ENCODE data around the gene ZCCHC2.

Gene ZCCHC2

GRCh38 chr18:62583376-62583775, 60.6 kb downstream of the ZCCHC2 start:
- no peak for DNase-seq

- DNase-seq, result peak; percentile 75 to 92
Observed at GRCh38 chr18:62584241-62585120, 61.7 kb downstream of the ZCCHC2 start.

DNA sequence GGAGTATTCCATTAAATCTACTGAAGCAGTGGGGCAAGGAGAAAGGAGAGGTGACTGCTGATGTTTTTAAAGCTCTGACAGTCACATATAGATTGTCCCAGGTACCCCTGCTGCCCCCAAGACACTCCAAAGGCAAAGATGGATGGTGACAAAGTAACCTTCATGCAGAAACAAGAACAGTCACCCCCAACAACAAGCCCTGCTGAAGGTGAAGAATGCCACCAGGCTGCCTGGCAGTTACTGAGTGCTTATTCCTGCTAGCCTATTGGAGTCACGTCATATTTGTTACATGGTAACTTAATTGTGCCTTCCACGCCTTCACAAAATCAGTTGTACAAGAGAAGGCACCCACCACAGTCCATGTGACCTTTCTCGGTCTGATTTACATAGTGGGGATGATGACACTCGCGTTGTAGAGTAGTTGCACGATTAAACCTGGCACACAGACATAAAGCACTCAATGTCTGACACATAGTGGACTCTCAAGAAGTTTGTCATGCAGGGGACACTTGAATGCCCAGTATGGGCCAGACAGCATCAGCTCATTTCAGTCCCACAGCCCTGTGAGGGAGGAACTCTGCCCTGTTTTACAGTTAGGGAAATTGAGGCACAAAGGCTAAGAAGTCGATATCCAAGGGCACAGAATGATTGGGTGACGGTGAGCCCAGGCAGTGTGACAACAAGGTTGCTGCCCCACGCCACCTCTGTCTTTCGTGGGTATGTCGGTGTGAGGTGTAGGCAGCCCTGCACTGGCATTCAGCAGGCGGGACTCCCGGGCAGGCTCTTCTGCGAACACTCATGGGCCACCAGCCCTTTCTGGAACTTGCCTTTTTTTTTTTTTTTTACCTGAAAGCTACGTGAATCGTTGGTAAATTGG, 62.7 kb downstream of the ZCCHC2 start:
- DNase-seq, result no peak

- peak; percentile 63 to 85 for DNase-seq
Observed at GRCh38 chr18:62586151-62586774, 63.4 kb downstream of the ZCCHC2 start.

- no peak for DNase-seq
Observed at GRCh38 chr18:62586781-62587487, 64.1 kb downstream of the ZCCHC2 start.

GRCh38 chr18:62587689-62588088, 64.9 kb downstream of the ZCCHC2 start:
- DNase-seq, result no peak

DNA sequence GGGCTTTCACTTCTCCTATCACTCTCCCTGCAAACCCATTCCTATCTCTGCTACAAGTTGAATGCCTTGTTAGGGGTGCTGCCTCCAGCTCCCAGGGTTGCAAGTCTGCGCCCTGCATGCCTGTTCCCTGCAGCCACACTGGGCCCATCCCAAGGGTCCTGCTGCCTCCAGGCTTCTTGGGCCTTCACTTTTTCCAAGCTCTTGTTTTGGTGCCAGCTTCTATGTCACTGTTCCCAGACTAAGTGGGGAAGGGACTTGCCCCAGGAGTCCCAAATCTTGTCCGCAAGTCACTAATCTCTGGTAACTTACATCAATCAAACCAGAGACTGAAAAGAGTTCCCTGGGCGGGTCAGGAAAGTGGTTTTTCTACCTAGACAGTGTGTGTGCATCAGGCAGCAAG, 65.4 kb downstream of the ZCCHC2 start:
- no peak for DNase-seq

- DNase-seq, result no peak
Observed at GRCh38 chr18:62590799-62591590, 68.2 kb downstream of the ZCCHC2 start.

DNA sequence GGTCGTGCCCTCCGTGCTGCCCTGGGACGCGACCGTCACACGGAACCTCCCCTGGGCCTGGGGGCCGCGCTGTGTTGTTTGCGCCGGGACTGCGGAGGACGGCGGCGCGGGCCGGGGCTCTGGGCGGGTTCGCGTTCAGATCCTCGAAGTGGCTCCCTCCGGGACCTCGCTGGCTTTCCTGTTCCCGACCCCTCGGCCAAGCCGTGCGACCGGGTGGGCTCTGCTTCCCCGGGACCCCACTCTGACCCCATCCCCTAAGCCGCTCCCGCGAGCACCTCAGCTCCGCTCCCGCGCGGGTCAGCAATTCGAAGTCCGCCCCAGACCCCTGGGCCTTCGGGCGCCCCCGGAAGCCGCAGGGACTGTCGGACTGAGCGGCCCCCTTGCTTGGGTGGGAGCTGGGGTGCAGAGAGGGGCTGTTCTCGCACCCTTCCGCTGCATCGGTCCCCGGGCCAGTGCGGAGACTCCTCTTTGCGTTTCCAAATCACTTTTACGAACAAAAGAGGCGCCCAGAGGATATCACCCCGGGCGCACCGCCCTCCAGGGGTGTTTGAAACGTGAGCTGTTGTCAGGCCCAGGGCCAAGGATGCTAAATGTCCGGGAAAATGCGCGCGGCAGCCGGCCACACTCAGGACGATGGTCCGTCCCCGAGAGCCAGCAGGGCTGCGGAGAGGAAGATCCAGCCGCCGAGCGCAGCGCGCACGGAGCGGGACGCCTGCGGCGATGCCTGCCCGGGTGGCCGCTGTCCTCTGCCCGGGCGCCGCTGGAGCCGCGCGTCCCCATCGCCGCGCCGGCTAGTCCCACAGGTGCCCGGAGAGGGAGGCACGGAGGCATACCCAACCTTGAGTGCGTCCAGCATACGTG, 73.5 kb downstream of the ZCCHC2 start:
- DNase-seq, result no peak

GRCh38 chr18:62601871-62602270, 79.0 kb downstream of the ZCCHC2 start:
- no peak for DNase-seq

DNA sequence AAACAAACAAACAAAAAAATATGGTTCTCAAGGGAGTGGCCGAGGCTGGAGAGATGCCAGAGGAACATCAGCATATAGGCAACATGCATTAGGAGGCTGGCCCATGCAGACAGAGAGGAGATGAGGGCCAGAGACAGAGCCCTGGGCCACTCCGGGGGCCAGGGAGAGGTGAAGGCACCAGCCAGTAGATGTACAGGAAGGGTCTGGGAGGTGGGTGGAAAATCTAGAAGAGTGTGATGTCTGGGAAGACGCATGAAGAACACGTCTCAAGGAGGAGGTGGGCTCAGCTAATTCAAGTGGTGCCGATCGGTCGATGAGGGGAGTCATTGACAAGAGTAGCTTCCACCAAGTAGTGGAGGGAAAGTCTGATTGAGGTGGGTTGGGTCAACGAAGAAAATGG, 79.9 kb downstream of the ZCCHC2 start:
- no peak for DNase-seq

GRCh38 chr18:62603211-62603610, 80.4 kb downstream of the ZCCHC2 start:
- DNase-seq, result no peak

DNA sequence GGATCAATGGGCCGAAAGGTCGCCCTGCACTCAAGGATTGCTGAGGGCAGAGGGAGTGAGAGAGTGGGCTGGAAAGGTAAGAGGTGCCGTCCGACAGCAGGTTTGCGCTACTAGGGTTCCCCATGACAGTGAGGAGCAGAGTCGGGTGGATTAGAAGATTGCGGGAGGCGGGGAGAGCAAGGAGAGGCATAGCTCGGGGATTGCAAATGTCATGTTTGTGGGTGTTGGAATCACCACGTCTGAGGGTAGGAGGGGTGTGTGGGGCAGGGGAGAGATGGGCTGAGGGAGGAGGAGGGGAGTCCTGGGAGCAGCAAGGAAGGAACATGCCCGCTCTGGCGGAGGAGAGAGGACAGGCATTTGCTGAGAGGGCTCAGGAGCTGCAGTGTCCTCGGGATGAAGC, 81.2 kb downstream of the ZCCHC2 start:
- no peak for DNase-seq

DNA sequence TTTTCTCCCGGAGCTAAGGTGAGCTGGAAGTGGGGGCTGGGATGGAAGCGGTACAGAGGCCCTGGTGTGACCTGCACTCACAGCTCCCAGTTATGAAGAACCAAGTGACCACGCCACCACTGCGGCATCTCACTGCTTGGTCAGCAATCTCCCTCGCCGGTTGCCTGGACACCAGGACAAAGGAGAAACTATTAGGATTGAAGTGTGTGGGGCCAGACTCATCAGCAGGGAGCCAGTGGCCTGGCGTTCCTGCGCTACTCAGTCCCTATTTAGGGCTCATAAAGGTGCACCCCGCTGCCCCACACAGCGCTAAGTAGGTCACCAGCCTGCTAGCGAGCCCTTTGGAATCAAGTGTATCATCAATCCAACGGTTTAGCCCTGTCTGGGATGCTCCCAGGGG, 82.9 kb downstream of the ZCCHC2 start:
- DNase-seq, result no peak

GRCh38 chr18:62606106-62606505, 83.3 kb downstream of the ZCCHC2 start:
- no peak for DNase-seq

GRCh38 chr18:62607302-62607701, 84.5 kb downstream of the ZCCHC2 start:
- no peak for DNase-seq

- no peak for DNase-seq
Observed at GRCh38 chr18:62607708-62608428, 85.0 kb downstream of the ZCCHC2 start.

GRCh38 chr18:62609764-62610163, 86.9 kb downstream of the ZCCHC2 start:
- no peak for DNase-seq

DNA sequence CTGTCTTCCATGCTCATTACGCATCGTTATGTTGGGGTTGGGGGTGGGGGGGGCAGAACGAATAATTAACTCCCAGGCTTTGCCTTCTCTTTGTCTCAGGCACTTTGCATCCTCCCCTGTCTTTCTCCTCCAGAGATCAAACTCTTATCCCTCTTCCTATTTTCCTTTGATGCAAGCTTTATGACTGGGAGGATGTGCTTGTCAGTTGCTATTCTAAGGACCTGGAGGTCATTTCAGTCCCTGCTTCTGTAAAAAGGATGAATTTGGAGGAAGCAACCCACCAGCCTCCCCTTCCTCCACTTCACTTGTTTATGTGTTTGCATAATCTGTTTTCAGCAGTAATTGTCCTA, 87.5 kb downstream of the ZCCHC2 start:
- DNase-seq, result peak in 1 of 2 donors; percentile 55

DNA sequence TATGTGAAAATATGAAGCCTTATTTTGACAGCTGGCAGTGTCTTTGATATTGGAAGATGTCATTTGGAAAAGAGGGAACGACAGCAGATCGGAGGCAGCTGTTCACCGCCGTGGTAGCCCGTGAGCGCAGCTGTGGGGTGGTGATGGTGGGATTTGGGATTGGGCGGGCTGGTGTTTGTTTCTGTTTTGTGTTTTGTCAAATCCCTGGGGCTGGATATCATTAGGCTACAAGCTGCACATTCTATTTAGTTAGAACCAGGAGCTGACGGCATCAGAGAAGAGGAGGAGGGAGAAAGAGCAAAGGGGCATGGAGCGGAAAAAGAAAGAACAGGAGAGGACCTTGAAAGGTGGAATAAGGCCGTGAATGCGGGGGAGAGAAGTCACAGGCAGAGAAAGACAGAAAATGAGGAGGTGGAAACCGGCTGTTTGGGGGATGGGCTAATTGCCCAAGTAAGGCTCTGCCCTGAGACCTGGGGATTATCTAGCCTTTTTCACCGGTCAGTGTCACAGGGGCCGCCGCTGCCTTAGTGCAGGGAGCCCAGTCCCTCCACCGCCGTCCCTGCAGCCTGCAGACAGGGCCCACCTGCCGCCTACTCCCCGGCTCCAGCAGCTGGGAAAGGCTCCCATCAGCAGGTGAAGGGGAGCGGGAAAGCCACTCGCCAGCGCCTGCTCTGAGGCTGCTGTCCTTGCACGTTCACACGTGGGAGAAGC, 88.0 kb downstream of the ZCCHC2 start:
- DNase-seq, result no peak
